ENCODE data around the gene TPH1.
"Not testable (repeated sequence)": the region's sequence is repeated elsewhere in the genome, so short reads cannot be mapped to it uniquely, and the experiment has no call there.

Gene TPH1

GRCh38 chr11:18022419-18022818 lies 23.6 kb downstream of the TPH1 start:
- DNase-seq (ENCODE audit: low read depth in 2 of 2), result no peak

GRCh38 chr11:18019650-18020049 lies 26.4 kb downstream of the TPH1 start:
- no peak for DNase-seq (ENCODE audit: low read depth in 2 of 2)

GRCh38 chr11:18016789-18017188 lies 29.3 kb downstream of the TPH1 start:
- no peak for DNase-seq (ENCODE audit: low read depth in 2 of 2)

- DNase-seq (ENCODE audit: low read depth in 2 of 2), result no peak
These were observed 31.2 kb downstream of the TPH1 start for GRCh38 chr11:18014876-18015275.

GRCh38 chr11:18013790-18014507 lies 32.1 kb downstream of the TPH1 start:
- no peak for DNase-seq (ENCODE audit: low read depth in 2 of 2)

- peak; percentile 70 to 90 for DNase-seq (ENCODE audit: low read depth in 2 of 2)
These were observed 32.9 kb downstream of the TPH1 start, which contains the start of gene SERGEF for GRCh38 chr11:18012906-18013781. TSS of gene SERGEF (minus strand) at chr11:18013047. CDS start at chr11:18013010, 37 bp downstream.

GRCh38 chr11:18012122-18012905 lies 33.8 kb downstream of the TPH1 start:
- DNase-seq (ENCODE audit: low read depth in 2 of 2), result no peak

GRCh38 chr11:18011633-18012032 lies 34.4 kb downstream of the TPH1 start:
- no peak for DNase-seq (ENCODE audit: low read depth in 2 of 2)

GRCh38 chr11:18010977-18011586 lies 35.0 kb downstream of the TPH1 start:
- no peak for DNase-seq (ENCODE audit: low read depth in 2 of 2)

- DNase-seq (ENCODE audit: low read depth in 2 of 2), result no peak
These were observed 35.9 kb downstream of the TPH1 start for GRCh38 chr11:18010121-18010670.

GRCh38 chr11:18005376-18006129 lies 40.5 kb downstream of the TPH1 start:
- DNase-seq (ENCODE audit: low read depth in 2 of 2), result no peak

GRCh38 chr11:18001191-18001590 lies 44.9 kb downstream of the TPH1 start:
- no peak for DNase-seq (ENCODE audit: low read depth in 2 of 2)

- no peak for DNase-seq (ENCODE audit: low read depth in 2 of 2)
These were observed 45.3 kb downstream of the TPH1 start for GRCh38 chr11:18000760-18001159.

GRCh38 chr11:18000128-18000527 lies 45.9 kb downstream of the TPH1 start:
- DNase-seq (ENCODE audit: low read depth in 2 of 2), result not testable (repeated sequence)

Measured in stimulated activated CD8-positive, alpha-beta memory T cell treated with anti-CD3 and anti-CD28 coated beads, Interleukin-7, amount 100 ng/mL, for 4 hours (primary cell).